Small intestine (tissue), 7 donors: ENCODE measurements around the gene TEC. TPM values are rescaled to one million over a fixed set of nuclear protein-coding genes. Genes with fewer than 3 reads are reported as not detected.
"Not testable (repeated sequence)": the region's sequence is repeated elsewhere in the genome, so short reads cannot be mapped to it uniquely, and the experiment has no call there.

Source experiments
- DNase-seq, 2 donors: peaks; one replicate each; pipeline versions ENCODE4 v3.0.0 to v3.0.0-alpha.2; 2013
- FAIRE-seq: peaks from 2 replicates; lab custom pipeline; 2012; peaks lifted over from hg19 to GRCh38; lab: Jason Lieb, UNC
- H3K27ac ChIP-seq, 3 donors: one replicate each; pipeline ENCODE4 v1.5.1; 2013; ENCODE audit warnings: low read length in 2 of 3, mild to moderate bottlenecking in 2 of 3, control low read depth in 1 of 3, inconsistent platforms in 1 of 3, low read depth in 1 of 3, moderate library complexity in 1 of 3
- H3K27me3 ChIP-seq, 3 donors: one replicate each; pipeline ENCODE4 v1.6.1; 2013; ENCODE audit warnings: low read length in 3 of 3, inconsistent platforms in 1 of 3; ENCODE audit not compliant: control insufficient read depth in 3 of 3, insufficient read depth in 3 of 3
- H3K36me3 ChIP-seq, 3 donors: one replicate each; pipeline ENCODE4 v1.6.1; 2013; ENCODE audit warnings: low read length in 3 of 3, inconsistent platforms in 1 of 3, low read depth in 1 of 3, mild to moderate bottlenecking in 1 of 3, moderate library complexity in 1 of 3; ENCODE audit not compliant: control insufficient read depth in 3 of 3, insufficient read depth in 2 of 3
- H3K4me1 ChIP-seq, 3 donors: one replicate each; pipeline ENCODE4 v1.6.1; 2013; ENCODE audit warnings: low read length in 2 of 3, inconsistent platforms in 1 of 3, low read depth in 1 of 3, mild to moderate bottlenecking in 1 of 3, moderate library complexity in 1 of 3; ENCODE audit not compliant: control insufficient read depth in 3 of 3, insufficient read depth in 2 of 3
- H3K4me3 ChIP-seq, 3 donors: one replicate each; pipeline ENCODE4 v1.5.1; 2013; ENCODE audit warnings: low read length in 3 of 3, control low read depth in 1 of 3, inconsistent platforms in 1 of 3, low read depth in 1 of 3, mild to moderate bottlenecking in 1 of 3, moderate library complexity in 1 of 3
- H3K9me3 ChIP-seq, 2 donors: one replicate each; pipeline ENCODE4 v1.6.1; 2013; ENCODE audit warnings: low read depth in 1 of 2, low read length in 1 of 2; ENCODE audit not compliant: control insufficient read depth in 2 of 2, insufficient read depth in 1 of 2
- WGBS, 3 donors: extraction: QIAGEN DNeasy Blood & Tissue Kit; methylation state at CpG; one replicate each; pipeline ENCODE4 v1.1.7; 2013; 5-methylcytosine and 5-hydroxymethylcytosine counted together
- polyA plus RNA-seq, 4 donors: library from polyadenylated mRNA; stranded (reverse) in 3 of 4; unstranded in 1 of 4; fragments of 200-250 nt in 3 of 4; fragments of 120-200 nt in 1 of 4; gene quantifications; one replicate each; pipeline versions ENCODE4 v1.2.1 to v1.2.3, GENCODE V29; 2013
- donor health status: healthy with polysubstance abuse.
- donor health status: control.
- donor health status: control.
- donor health status: Bipolar disorder and iron deficiency.
- donor health status: healthy.

Gene TEC
- polyA plus RNA-seq, 4 donors, result 1.3 to 4.5 (median 3.3) TPM

DNA sequence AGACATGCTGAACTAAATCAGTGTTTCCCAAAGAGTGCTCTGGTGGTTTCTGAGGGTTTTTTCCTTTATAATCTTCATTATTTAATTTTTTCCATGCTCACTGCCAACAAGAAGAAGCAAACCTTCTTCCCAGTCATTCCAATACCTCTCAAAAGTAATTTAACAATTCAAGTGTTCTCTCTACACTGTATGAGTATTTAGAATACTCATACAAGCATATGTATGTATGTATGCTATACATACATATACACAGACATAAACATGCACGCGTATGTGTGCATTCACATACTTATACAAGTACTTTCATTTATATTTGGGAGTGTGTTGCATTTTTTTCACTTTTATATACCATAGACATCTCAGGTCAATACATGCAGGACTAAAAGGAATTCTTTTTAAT is 81.2 kb downstream of the TEC start:
- WGBS, 3 donors, result 96 to 99% (median 97%) methylated on average over 2 of the region's 2 CpGs
- no peak for DNase-seq

GRCh38 chr4:48187813-48188212 is 81.8 kb downstream of the TEC start:
- Histone ChIP-seq H3K36me3 (no peaks in the 10 kb centered on the region), H3K27me3 (no peaks in the 10 kb centered on the region), H3K4me3 (no peak overlapping the region), H3K9me3 (no peaks in the 10 kb centered on the region), H3K4me1 (no peaks in the 10 kb centered on the region), H3K27ac (no peak overlapping the region)
- DNase-seq, result peak in 1 of 2 donors; percentile 61
- FAIRE-seq, result no peak
- WGBS, 3 donors, result 50 to 83% (median 66%) methylated on average over 2 of the region's 2 CpGs

More for the DNA sequence above, 81.2 kb downstream of the TEC start:
- no peaks in the 10 kb centered on the region for H3K4me1 ChIP-seq
- no peak overlapping the region for H3K27ac ChIP-seq
- H3K9me3 ChIP-seq, result no peaks in the 10 kb centered on the region
- H3K27me3 ChIP-seq, result no peaks in the 10 kb centered on the region
- FAIRE-seq, result no peak
- no peaks in the 10 kb centered on the region for H3K36me3 ChIP-seq
- H3K4me3 ChIP-seq, result no peak overlapping the region

DNA sequence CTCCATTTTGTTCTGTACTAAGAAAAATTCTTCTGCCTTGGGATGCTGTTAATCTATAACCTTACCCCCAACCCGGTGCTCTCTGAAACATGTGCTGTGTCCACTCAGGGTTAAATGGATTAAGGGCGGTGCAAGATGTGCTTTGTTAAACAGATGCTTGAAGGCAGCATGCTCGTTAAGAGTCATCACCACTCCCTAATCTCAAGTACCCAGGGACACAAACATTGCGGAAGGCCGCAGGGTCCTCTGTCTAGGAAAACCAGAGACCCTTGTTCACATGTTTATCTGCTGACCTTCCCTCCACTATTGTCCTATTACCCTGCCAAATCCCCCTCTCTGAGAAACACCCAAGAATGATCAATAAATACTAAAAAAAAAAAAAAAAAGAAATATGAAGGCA is 82.6 kb downstream of the TEC start:
- H3K27ac ChIP-seq, H3K4me1 ChIP-seq, FAIRE-seq, H3K27me3 ChIP-seq, H3K4me3 ChIP-seq, DNase-seq, H3K36me3 ChIP-seq, H3K9me3 ChIP-seq: not testable (repeated sequence)
- WGBS, 3 donors, result 75 to 100% (median 83%) methylated on average over 1 to 2 of the region's 5 CpGs

DNA sequence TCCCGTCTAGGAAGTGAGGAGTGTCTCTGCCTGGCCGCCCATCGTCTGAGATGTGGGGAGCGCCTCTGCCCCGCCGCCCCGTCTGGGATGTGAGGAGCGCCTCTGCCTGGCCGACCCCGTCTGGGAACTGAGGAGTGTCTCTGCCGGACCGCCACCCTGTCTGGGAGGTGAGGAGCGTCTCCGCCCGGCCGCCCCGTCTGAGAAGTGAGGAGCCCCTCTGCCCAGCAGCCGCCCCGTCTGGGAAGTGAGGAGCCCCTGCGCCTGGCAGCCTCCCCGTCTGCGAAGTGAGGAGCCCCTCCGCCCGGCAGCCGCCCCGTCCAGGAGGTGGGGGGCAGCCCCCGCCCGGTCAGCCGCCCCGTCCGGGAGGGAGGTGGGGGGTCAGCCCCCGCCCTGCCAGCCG is 83.2 kb downstream of the TEC start:
- not testable (repeated sequence) for FAIRE-seq, H3K36me3 ChIP-seq, H3K27ac ChIP-seq, DNase-seq, H3K9me3 ChIP-seq, H3K4me1 ChIP-seq, H3K27me3 ChIP-seq, H3K4me3 ChIP-seq
- WGBS, 3 donors, result 94 to 99% (median 97%) methylated on average over 15 to 33 of the region's 33 CpGs

- H3K4me3 ChIP-seq, result no peak overlapping the region
- WGBS, 3 donors, result 75 to 92% (median 88%) methylated on average over 3 of the region's 3 CpGs
- FAIRE-seq, result no peak
- H3K4me1 ChIP-seq, result no peaks in the 10 kb centered on the region
- H3K27me3 ChIP-seq, result no peaks in the 10 kb centered on the region
- DNase-seq, result no peak
- H3K36me3 ChIP-seq, result no peaks in the 10 kb centered on the region
- H3K9me3 ChIP-seq, result no peaks in the 10 kb centered on the region
- H3K27ac ChIP-seq, result no peak overlapping the region
Observed at GRCh38 chr4:48184882-48185281, 84.8 kb downstream of the TEC start.

GRCh38 chr4:48180234-48180633 is 89.4 kb downstream of the TEC start:
- Histone ChIP-seq H3K27me3 (no peaks in the 10 kb centered on the region), H3K9me3 (peaks cover 0 to 9% of the 10 kb centered on the region in 2 donors), H3K27ac (no peak overlapping the region), H3K4me3 (no peak overlapping the region), H3K4me1 (no peaks in the 10 kb centered on the region), H3K36me3 (peaks cover 0 to 2% (median 0%) of the 10 kb centered on the region in 3 donors)
- DNase-seq (no peak), FAIRE-seq (no peak)

DNA sequence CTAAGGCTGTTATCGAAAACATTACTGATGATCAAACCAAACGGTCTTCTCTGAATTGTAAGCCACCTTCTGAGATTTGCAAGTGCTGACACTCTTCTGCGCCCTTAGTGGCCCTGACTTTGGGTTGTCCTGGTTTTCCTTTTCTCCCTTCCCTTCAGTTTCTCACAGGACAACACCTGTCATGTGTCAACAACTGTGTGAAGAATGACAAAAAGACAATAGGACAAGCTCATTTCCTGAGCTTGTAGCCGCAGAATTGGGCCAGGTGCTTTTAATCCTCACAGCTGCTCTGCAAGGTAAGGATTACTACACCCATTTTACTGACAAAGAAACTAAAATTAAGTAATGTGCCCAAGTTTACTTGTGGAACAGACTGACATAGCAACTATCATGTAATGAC is 90.7 kb downstream of the TEC start:
- no peak overlapping the region for H3K27ac ChIP-seq
- no peaks in the 10 kb centered on the region for H3K4me1 ChIP-seq
- DNase-seq, result no peak
- H3K27me3 ChIP-seq, result no peaks in the 10 kb centered on the region
- H3K36me3 ChIP-seq, result peaks cover 0 to 3% (median 0%) of the 10 kb centered on the region in 3 donors
- peaks cover 0 to 9% of the 10 kb centered on the region in 2 donors for H3K9me3 ChIP-seq
- 70 to 85% (median 73%) methylated on average over 4 of the region's 4 CpGs for WGBS, 3 donors
- no peak for FAIRE-seq
- H3K4me3 ChIP-seq, result no peak overlapping the region

- FAIRE-seq (no peak), DNase-seq (no peak)
- H3K4me3 ChIP-seq, result no peak overlapping the region
- H3K27ac ChIP-seq, result no peak overlapping the region
- peaks cover 0 to 9% of the 10 kb centered on the region in 2 donors for H3K9me3 ChIP-seq
- no peaks in the 10 kb centered on the region for H3K4me1 ChIP-seq
- H3K36me3 ChIP-seq, result peaks cover 0 to 3% (median 0%) of the 10 kb centered on the region in 3 donors
- H3K27me3 ChIP-seq, result no peaks in the 10 kb centered on the region
Observed at GRCh38 chr4:48175806-48176205, 93.8 kb downstream of the TEC start.

DNA sequence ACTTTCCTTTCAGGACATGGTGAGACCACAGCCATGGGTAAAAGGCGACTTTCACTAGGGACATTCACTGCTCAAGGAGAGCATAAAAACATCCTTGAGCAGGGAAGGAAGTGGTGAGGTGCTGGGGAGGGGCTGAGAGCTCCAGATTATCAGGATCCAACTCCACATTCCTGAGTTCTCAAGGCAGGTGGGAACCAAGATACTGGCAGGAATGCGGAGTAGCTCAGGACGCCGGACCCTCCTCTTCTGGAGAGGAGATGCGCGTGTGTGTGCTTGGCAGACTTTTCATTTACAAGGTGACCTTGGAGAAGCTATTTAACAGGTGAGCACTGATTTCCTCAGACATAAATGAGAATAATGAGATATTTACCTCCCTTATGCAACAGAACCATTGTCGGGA is 94.3 kb downstream of the TEC start:
- Histone ChIP-seq H3K27me3 (no peaks in the 10 kb centered on the region), H3K27ac (no peak overlapping the region), H3K4me3 (no peak overlapping the region), H3K9me3 (peaks cover 0 to 9% of the 10 kb centered on the region in 2 donors), H3K4me1 (no peaks in the 10 kb centered on the region), H3K36me3 (peaks cover 0 to 3% (median 0%) of the 10 kb centered on the region in 3 donors)
- 69 to 87% (median 86%) methylated on average over 7 of the region's 7 CpGs for WGBS, 3 donors
- FAIRE-seq, result no peak
- no peak for DNase-seq
